ENCODE data around the gene MAPK6.

The MAPK6 gene

DNA sequence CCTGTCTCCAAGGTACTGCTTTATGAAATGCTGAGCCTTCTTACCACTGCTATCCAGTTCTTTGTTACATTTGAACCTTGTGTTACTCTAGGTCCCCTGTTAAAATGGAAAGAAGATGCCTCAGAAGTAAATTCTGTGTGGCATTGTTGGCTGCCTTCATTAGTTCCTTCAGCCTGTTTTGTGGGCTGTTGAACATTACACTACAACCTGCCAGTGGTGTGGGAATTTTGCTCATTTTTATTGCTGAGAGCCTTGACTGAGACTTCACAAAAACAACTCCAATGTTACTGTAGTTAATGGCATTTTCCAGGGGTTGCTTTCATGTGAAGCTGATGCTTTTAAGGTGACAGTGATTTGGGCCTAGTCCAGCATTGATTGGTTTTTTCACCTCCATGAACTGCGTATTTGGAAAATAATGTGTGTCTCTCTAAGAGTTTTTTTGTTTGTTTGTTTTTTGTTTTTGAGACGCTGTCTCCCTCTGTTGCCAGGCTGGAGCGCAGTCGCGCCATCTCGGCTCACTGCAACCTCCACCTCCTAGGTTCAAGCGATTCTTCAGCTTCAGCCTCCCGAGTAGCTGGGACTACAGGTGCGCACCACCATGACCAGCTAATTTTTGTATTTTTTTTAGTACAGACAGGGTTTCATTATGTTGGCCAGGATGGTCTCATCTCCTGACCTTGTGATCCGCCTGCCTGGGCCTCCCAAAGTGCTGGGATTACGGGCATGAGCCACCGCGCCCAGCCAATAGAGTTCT, 4.3 kb downstream of the MAPK6 start:
- in situ Hi-C loops (cut with MboI; ENCODE audit: low sequenced_read_pairs, unreplicated experiment), result no loop called here
- TF ChIP-seq, protein P1, sequence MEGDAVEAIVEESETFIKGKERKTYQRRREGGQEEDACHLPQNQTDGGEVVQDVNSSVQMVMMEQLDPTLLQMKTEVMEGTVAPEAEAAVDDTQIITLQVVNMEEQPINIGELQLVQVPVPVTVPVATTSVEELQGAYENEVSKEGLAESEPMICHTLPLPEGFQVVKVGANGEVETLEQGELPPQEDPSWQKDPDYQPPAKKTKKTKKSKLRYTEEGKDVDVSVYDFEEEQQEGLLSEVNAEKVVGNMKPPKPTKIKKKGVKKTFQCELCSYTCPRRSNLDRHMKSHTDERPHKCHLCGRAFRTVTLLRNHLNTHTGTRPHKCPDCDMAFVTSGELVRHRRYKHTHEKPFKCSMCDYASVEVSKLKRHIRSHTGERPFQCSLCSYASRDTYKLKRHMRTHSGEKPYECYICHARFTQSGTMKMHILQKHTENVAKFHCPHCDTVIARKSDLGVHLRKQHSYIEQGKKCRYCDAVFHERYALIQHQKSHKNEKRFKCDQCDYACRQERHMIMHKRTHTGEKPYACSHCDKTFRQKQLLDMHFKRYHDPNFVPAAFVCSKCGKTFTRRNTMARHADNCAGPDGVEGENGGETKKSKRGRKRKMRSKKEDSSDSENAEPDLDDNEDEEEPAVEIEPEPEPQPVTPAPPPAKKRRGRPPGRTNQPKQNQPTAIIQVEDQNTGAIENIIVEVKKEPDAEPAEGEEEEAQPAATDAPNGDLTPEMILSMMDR (IDR thresholded peaks at IDR 0.05; ENCODE audit: borderline replicate concordance, control extremely low read depth, extremely low read depth, insufficient read depth, missing control alignments), result no peak
- no peak for DNase-seq (ENCODE audit: low spot score)

DNA sequence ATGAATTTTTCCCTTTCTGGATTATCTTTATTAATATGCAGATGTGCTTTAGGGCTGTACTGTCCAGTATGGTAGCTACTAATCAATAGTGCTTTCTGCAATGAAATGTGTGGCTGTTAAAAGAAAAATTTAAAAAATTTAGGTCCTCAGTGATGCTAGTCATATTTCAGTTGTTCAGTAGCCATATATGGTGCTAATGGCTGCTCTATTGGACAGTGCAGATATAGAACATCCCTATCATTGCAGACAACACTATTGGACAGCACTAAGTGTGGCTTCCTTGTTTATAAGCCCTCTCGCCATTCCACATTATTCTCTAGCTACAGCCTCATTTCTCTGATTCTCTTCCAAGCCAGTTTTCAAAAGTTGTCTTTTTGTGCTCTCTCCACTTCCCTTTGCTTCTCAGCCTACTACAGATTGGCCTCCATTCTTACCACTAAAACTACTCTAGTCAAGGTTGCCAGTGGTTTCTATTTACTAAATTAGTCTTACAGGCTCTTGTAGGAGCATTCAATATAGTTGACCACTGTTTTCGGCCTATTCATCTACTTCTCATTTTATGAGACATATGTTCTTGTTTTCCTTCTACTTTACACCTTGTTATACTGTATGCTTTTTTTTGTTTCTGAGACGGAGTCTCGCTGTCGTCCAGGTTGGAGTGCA, 9.5 kb downstream of the MAPK6 start:
- no peak for DNase-seq (ENCODE audit: low spot score)
- in situ Hi-C loops (cut with MboI; ENCODE audit: low sequenced_read_pairs, unreplicated experiment), result no loop called here
- TF ChIP-seq, protein P1 (IDR thresholded peaks at IDR 0.05; ENCODE audit: borderline replicate concordance, control extremely low read depth, extremely low read depth, insufficient read depth, missing control alignments), result no peak

DNA sequence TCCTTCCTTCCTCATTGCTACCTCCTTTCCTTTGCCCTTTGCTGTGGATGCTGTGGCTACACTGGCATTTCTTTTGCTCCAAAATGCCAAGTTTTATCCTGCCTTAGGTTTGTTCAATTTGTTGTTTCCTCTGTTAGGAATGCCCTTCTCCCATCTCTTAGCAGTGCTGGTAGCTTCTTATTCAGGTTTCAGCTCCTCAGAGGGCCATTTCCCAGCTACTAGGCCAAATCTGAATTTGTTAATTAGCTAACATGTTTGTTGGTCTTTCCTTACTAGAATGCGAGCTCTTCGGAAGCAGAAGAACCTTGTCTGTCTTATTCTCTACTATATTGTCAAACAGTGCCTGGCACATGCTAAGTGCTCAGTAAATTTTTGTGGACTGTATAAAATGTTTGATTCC, 11.0 kb downstream of the MAPK6 start:
- TF ChIP-seq, protein P1 (IDR thresholded peaks at IDR 0.05; ENCODE audit: borderline replicate concordance, control extremely low read depth, extremely low read depth, insufficient read depth, missing control alignments), result no peak
- no peak for DNase-seq (ENCODE audit: low spot score)
- in situ Hi-C loops (cut with MboI; ENCODE audit: low sequenced_read_pairs, unreplicated experiment), result no loop called here

DNA sequence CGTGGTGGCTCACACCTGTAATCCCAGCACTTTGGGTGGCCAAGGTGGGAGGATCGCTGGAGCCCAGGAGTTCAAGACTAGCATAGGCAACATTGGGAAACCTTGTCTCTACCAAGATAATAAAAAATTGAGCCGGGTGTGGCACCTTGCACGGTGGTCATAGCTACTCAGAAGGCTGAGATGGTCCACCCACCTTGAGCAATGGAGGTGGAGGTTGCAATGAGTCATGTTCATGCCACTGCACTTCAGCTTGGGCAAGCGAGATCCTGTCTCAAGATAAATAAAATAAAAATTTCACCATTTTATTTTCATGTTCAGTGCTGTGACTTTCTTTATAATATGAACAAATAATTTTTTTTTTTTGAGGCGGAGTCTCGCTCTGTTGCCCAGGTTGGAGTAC, 12.5 kb downstream of the MAPK6 start:
- in situ Hi-C loops (cut with MboI; ENCODE audit: low sequenced_read_pairs, unreplicated experiment), result no loop called here
- TF ChIP-seq, protein P1 (IDR thresholded peaks at IDR 0.05; ENCODE audit: borderline replicate concordance, control extremely low read depth, extremely low read depth, insufficient read depth, missing control alignments), result no peak
- DNase-seq (ENCODE audit: low spot score), result no peak

DNA sequence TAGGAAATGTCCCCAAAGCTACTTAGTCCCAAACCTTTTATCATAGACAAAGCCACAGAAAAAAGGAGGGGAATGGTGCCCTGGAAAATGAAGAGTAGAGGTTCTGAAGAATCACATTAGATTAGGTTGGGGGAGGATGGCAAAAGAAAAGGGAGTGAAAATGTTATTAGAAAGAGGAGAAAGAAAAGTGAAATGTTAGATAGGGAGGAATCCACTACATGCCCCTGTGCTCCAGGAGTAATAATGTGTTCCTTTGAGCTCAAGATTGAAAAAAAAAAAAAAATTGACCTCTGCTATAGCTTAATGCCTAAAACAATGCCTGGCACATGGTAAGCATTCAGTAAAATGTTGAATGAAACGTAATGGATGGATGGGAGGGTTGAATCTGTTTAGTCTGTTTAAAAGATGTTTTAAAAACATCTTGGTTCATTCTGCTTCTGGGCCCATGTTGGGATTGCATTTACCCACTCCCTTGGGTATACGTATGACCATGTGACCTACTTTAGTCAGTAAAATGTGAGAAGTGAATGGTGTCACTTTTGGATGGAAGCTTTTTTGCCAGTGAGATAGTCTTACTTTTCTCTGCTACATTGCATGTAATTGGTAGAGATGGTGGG, 19.0 kb downstream of the MAPK6 start:
- DNase-seq (ENCODE audit: low spot score), result no peak
- TF ChIP-seq, protein P1 (IDR thresholded peaks at IDR 0.05; ENCODE audit: borderline replicate concordance, control extremely low read depth, extremely low read depth, insufficient read depth, missing control alignments), result no peak
- in situ Hi-C loops (cut with MboI; ENCODE audit: low sequenced_read_pairs, unreplicated experiment), result no loop called here

DNA sequence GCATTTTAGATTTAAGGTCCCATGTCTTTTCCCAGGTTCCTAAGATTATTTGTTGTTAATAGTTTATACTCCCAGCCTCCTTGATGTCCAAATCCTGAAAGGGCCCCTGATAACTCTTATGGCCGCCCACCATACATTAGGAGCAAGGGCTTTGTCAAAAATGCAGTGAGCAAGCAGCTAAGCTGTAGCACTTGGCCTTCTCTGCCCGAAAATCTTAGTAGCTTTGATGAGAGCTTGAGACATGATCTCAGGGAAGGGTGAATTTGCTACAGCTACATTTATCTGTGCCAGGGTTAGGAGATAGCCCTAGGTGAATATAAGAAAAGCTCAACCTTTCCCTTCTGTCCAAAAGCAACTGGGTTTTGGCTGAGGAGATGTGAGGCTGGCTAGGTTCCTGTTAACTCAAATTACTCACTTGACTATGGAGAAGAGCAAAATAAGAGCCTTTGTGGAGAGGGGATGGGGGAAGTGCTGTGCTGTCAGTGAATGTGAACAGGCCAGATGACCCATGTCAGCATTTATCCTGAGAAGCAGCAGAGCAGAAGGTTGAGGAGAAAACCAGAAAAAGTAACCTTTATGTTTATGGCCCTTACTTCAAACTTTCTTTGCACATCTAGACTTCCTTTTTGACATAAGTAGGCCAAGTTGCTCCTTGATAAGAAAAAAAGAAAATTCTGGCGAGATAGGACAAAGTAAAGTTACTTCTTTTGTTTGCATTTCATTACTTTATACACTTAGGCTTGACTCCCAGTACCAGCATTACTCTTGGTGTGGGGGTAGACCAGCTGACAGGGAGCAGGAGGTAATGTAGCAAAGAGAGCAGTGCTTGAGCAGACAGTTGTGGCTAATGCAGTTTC, 21.1 kb downstream of the MAPK6 start:
- TF ChIP-seq, protein P1 (IDR thresholded peaks at IDR 0.05; ENCODE audit: borderline replicate concordance, control extremely low read depth, extremely low read depth, insufficient read depth, missing control alignments), result no peak
- DNase-seq (ENCODE audit: low spot score), result no peak
- in situ Hi-C loops (cut with MboI; ENCODE audit: low sequenced_read_pairs, unreplicated experiment), result no loop called here
